ENCODE results near the gene OR1N2.
"Not testable (repeated sequence)": the region's sequence is repeated elsewhere in the genome, so short reads cannot be mapped to it uniquely, and the experiment has no call there.

OR1N2 gene, protein sequence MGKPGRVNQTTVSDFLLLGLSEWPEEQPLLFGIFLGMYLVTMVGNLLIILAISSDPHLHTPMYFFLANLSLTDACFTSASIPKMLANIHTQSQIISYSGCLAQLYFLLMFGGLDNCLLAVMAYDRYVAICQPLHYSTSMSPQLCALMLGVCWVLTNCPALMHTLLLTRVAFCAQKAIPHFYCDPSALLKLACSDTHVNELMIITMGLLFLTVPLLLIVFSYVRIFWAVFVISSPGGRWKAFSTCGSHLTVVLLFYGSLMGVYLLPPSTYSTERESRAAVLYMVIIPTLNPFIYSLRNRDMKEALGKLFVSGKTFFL
- long read RNA-seq, donor 1: 0 reads
- long read RNA-seq, donor 2: 0 reads
- long read RNA-seq, donor 3: 0 reads
- long read RNA-seq, donor 4: 0 reads
- long read RNA-seq, donor 5: 0 reads
- long read RNA-seq, donor 6: 0 reads
- long read RNA-seq, donor 7: 0 reads
- long read RNA-seq, donor 8: 0 reads

DNA sequence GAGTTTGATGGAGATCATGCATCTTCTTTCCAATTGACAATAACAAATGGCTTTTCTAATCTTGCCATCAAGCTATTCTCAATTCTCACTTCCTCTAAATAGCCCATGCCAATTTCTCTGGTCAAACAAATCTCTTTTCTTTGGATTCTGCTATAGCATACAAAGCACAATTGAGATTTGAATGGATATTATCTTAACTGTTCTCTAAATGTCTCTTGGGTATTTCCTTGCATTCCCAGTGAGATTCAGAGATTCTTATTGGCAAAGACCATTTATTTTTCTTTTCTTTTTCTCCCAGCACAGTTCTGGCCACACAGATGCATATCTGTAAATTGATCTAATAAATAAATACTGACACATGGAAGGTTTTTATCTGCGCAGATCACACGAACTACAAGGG is at the start of gene OR1N2:
Gene OR1N2 (plus strand): TSS at position 301 of the 400 bp plus-strand sequence. CDS start 100 bp downstream, outside the sequence.
- DNase-seq: no peak

DNA sequence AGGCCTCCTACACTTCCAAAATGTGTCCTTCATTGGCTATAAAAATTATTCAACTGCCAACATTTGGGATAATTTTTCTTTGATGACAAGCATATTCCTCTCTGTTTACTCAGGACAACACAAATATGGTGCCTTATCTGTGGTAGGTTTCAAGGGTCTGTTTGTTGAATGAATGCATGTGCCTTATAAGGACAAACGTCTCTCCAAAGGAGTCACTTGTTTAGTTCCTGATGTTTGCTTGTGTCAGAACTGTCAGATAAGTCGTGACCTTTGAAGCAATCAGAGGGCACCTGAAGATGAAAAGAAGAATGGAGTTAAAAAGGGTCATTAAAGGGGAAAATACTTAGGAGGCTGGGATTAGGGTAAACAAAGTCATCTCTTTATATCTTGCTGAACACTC is 45.9 kb upstream of the OR1N2 start:
- DNase-seq: no peak

GRCh38 chr9:122510502-122510901 is 42.4 kb upstream of the OR1N2 start, which contains the start of gene OR1J2:
Gene OR1J2, plus strand, starts transcription at chr9:122510802. Its CDS starts 0 bp downstream, at chr9:122510802.
- DNase-seq: no peak

- no peak for DNase-seq
Observed at GRCh38 chr9:122518226-122518625, 34.7 kb upstream of the OR1N2 start.

DNA sequence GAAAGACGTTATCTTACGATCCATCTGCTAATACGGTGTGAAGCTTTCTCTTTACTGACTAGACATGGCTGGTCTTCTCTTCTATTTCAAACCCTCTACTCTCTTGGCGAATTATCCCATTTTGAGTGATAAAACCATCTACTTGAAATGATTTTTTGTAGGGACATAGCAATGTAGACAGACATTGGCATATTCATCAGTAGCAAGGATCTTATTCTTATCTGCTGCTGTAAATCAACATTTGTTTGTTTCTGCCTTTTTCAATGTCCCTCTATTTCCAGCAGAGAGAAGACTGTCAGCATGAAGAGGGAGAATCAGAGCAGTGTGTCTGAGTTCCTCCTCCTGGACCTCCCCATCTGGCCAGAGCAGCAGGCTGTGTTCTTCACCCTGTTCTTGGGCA is 34.1 kb upstream of the OR1N2 start, which contains the start of gene OR1J4:
Gene OR1J4 (plus strand): TSS at position 301 of the 400 bp plus-strand sequence. CDS start 0 bp downstream, at position 301.
- DNase-seq: no peak

- no peak for DNase-seq
Observed at GRCh38 chr9:122519376-122519775, 33.5 kb upstream of the OR1N2 start.

- no peak for DNase-seq
Observed at GRCh38 chr9:122526602-122527001, 26.3 kb upstream of the OR1N2 start.

DNA sequence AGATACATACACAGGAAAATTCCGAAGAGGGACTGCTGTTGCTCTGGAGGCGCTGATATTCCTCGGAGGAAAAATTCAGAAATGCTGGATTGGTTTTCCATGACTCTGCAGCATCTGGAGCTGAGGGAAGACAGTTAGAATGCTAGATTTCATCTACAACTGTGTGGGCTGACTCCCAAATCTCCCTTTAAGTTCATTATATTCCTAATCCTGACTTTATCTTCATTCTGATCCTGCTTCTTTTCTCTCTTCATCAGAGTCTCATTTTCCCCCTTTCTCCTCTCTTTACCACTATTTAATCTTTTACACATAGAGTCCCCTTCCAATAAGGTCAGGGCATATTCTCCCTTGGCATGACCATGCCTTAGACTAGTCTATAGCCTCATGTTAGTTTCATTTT is 25.7 kb upstream of the OR1N2 start, which contains the start of gene OR1N1:
Gene OR1N1 (minus strand): TSS at position 101 of the 400 bp plus-strand sequence. CDS start 0 bp downstream, at position 101.
- no peak for DNase-seq

GRCh38 chr9:122531157-122531556 is 21.8 kb upstream of the OR1N2 start:
- DNase-seq: not testable (repeated sequence)

DNA sequence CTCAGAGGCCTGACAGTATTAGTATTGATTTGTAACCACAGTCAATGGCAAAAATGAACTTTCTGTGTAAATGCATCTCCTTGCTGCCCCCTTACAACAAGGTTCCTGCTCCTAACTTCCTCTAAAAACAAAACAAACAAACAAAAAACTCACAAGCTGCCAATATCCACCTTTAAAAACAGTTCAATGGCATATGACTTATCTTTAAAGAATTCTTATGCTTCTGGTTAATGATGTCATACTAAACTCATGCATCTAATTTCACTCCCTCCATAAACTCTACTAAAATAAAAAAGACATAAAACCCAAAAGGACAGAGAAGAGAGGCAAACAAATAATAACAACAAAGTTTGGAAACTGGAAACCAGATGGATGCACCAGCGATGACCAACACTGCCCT is 16.8 kb upstream of the OR1N2 start:
- DNase-seq: no peak

- not testable (repeated sequence) for DNase-seq
Observed at GRCh38 chr9:122537066-122537465, 15.8 kb upstream of the OR1N2 start.

DNA sequence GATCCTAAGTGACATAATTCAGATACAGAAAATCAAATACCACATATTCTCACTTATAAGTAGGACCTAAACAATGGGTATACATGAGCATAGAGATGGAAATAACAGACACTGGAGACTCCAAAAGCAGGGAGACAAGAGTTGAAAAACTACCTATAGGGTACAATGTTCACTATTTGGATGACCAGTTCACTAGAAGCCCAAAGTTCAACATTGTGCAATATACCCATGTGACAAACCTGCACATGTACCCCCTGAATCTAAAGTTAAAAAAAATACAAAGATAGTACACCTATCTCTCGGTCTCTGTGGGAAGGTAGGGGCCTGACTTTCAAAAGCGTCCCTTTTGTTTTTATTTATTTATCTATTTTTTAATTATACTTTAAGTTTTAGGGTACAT is 14.2 kb upstream of the OR1N2 start:
- DNase-seq: no peak

DNA sequence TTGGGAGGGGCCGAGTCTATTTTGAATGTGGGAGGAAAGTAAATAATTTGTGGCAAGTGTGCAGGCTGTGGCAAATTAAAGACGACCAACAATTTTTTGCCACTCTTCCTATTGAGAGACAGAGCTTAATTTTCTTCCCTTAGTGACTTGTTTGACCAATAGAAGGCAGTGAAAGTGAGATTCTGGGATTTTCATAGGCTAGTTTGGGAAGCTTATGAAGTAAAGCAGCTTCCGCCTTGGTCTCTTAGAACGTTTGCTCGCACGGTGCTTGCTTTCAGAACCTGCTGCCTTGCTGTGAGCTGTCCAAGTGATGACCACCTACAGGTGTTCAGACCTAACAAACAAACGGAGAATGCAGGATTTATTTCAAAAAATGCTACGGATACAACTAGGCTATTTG is 6.7 kb upstream of the OR1N2 start:
- no peak for DNase-seq

DNA sequence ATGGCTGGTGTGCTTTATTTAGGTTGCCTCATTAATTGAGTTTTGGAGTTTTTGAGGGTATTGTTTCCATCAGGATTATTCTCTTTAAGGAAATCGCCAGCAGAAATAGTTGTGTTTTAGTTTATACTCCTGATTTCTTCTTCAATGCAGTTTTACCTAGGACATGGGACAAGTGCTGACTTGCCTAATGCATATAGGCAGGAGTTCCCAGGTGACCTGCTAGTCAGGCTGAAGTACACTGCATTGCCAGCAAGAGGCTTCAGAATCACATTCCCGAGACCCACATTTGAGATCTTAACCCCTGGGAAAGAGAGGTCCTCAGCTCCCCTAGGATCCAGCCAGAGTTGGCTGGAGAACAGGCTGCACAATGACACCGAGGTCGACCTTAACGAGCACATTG is 1.5 kb upstream of the OR1N2 start:
- no peak for DNase-seq

- DNase-seq: no peak
Observed at GRCh38 chr9:122561446-122561845, 8.5 kb downstream of the OR1N2 start.

DNA sequence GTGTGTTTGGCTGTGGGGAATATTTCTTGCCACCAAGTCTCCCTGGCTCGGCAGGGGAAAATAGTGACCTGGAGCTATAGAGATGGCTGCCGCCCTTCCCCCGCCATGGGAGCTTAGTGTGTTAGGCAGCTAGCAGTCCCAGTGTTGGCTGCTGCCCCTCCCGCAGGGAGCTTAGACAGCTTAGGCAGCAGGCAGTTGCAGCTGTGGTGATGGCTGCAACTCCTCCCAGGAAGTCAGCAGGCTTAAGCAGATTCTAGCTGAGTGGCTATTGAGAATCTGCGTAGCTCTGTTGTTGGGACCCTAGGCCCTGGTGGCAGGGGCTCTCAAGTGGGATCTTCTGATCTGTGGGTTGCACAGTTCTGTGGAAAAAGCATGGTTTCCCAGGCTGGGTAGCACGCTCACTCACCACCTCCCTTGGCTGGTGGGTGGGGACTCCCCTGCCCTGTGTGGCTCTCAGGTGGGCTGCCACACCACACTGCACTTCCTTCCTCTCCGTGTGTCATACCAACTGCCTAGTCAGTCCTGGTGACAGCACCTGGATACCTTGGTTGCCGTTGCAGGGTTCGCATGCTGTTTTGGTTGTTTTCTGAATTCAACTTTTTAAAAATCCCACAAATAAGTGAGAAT is 9.3 kb downstream of the OR1N2 start:
- DNase-seq: no peak

DNA sequence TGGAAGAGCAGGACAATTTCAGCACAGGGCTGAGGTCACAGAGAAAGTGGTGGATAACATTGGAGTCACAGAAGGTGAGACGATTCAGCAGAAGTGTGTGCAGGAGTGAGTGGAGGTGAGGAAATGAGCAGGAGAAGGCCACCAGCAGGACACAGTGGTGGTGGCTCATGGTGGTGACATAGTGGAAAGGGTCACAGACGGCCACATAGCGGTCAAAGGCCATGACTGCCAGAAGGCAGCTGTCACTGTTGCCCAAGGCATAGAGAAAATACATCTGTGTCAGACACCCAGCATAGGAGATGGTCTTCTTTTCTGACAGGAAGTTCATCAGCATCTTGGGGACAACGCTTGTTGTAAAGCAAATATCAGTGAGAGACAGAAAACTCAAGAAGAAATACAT is 15.0 kb downstream of the OR1N2 start:
- DNase-seq: no peak

DNA sequence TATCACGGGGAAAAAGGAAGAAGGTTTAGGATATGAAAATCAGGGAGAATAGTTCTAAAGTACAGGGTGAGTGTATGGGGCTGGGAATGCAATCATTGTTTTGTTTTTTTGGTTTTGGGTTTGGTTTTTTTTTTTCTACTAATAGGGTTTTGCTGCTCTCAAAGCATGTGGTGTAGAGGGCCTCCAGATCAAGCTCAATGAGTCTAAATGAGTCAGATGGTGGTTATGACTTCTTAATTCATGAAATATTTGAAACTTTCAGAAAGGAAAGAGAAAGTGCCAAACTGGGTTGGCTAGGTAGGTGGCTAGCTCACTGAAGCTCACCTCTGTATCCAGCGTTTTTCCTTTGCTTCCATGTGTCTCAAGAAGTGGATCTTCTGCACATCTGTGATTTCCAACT is 19.5 kb downstream of the OR1N2 start:
- DNase-seq: no peak

GRCh38 chr9:122579874-122580273 is 27.0 kb downstream of the OR1N2 start:
- DNase-seq: no peak

GRCh38 chr9:122580360-122580759 is 27.4 kb downstream of the OR1N2 start:
- DNase-seq: no peak

DNA sequence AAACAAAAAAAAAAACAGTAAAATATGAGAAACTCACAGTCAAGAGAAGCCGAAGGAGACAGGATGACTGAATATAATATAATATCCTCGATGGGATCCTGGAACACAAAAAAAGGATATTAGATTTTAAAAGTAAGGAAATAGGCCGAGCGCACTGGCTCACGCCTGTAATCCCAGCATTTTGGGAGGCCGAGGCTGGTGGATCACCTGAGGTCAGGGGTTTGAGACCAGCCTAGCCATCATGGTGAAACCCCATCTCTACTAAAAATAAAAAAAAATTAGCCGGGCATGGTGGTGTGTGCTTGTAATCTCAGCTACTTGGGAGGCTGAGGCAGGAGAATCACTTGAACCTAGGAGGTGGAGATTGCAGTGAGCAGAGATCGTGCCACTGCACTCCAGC is 30.4 kb downstream of the OR1N2 start, which contains the start of gene OR1L8:
Gene OR1L8 (minus strand): TSS at position 101 of the 400 bp plus-strand sequence. CDS start 14,907 bp downstream, outside the sequence.
- not testable (repeated sequence) for DNase-seq

Measured in right kidney (tissue), 9 donors.